HCT116 (cell line): ENCODE results near the gene TAAR5.
"Not testable (repeated sequence)": the region's sequence is repeated elsewhere in the genome, so short reads cannot be mapped to it uniquely, and the experiment has no call there.

Experiments used
- EZH2 ChIP-seq: fragments of 200-600 bp; sonication (generic); IDR thresholded peaks from 2 replicates; pipeline ENCODE4 v1.6.1; 2017; ENCODE audit warnings: antibody characterized with exemption, mixed run types
- EZH2phosphoT487 ChIP-seq: fragments of 200-600 bp; IDR thresholded peaks from 2 replicates; pipeline ENCODE4 v1.6.1; 2018; ENCODE audit warnings: antibody characterized with exemption, borderline replicate concordance
- POLR2A ChIP-seq: IDR thresholded peaks from 2 replicates; pipeline ENCODE4 v1.7.0; 2011; ENCODE audit warnings: borderline replicate concordance; ENCODE audit not compliant: insufficient read depth, insufficient read length; ENCODE audit errors: extremely low read depth
- POLR2AphosphoS5 ChIP-seq: IDR thresholded peaks from 2 replicates; pipeline ENCODE4 v1.6.1; 2011; ENCODE audit warnings: mild to moderate bottlenecking, low read depth, low read length, moderate library complexity
- ZNF274 ChIP-seq: fragments of 200-500 bp; sonication (Bioruptor generic); IDR thresholded peaks from 2 replicates; pipeline ENCODE4 v1.6.1; 2014; ENCODE audit warnings: mild to moderate bottlenecking, low read depth, low read length, inconsistent platforms
- TF ChIP-seq, protein P1 (sequence below): IDR thresholded peaks from 2 replicates; pipeline ENCODE4 v1.6.1; 2012
- TF ChIP-seq, protein P2 (sequence below), 3 experiments: fragments of 200-600 bp in 1 of 3; sonication (generic) in 1 of 3; IDR thresholded peaks in 2 of 3; conservative IDR thresholded peaks in 1 of 3; 2 replicates each; pipeline ENCODE4 v1.5.1; 2012 to 2017; ENCODE audit warnings: low read depth in 2 of 3, low read length in 2 of 3, antibody characterized with exemption in 1 of 3, borderline replicate concordance in 1 of 3, control low read depth in 1 of 3, mild to moderate bottlenecking in 1 of 3, mixed read lengths in 1 of 3, mixed run types in 1 of 3, moderate library complexity in 1 of 3; ENCODE audit not compliant: insufficient read depth in 1 of 3

DNA sequence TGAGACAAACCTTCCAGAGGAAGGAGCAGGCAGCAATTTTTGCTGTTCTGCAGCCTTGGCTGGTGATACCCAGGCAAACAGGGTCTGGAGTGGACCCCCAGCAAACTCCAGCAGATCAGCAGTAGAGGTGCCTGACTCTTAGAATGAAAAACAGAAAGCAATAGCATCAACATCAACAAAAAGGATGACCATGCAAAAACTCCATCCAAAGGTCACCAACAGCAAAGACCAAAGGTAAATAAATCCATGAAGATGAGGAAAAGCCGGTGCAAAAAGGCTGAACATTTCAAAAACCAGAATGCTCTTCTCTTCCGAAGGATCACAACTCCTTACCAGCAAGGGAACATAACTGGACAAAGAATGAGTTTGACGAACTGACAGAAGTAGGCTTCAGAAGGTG is 46.4 kb upstream of the TAAR5 start:
- TF ChIP-seq, protein P1, sequence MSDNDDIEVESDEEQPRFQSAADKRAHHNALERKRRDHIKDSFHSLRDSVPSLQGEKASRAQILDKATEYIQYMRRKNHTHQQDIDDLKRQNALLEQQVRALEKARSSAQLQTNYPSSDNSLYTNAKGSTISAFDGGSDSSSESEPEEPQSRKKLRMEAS = not testable (repeated sequence)
- TF ChIP-seq POLR2A, EZH2, POLR2AphosphoS5, EZH2phosphoT487, ZNF274: not testable (repeated sequence)
- TF ChIP-seq, protein P2, sequence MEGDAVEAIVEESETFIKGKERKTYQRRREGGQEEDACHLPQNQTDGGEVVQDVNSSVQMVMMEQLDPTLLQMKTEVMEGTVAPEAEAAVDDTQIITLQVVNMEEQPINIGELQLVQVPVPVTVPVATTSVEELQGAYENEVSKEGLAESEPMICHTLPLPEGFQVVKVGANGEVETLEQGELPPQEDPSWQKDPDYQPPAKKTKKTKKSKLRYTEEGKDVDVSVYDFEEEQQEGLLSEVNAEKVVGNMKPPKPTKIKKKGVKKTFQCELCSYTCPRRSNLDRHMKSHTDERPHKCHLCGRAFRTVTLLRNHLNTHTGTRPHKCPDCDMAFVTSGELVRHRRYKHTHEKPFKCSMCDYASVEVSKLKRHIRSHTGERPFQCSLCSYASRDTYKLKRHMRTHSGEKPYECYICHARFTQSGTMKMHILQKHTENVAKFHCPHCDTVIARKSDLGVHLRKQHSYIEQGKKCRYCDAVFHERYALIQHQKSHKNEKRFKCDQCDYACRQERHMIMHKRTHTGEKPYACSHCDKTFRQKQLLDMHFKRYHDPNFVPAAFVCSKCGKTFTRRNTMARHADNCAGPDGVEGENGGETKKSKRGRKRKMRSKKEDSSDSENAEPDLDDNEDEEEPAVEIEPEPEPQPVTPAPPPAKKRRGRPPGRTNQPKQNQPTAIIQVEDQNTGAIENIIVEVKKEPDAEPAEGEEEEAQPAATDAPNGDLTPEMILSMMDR (IDR thresholded peaks at IDR 0.05 in 2 of 3, conservative IDR thresholded peaks at IDR 0.05 in 1 of 3; ENCODE audit: borderline replicate concordance in 1 of 3, insufficient read depth in 1 of 3, low read depth in 2 of 3, low read length in 2 of 3) = not testable (repeated sequence)
